Breast epithelium (tissue), 3 donors: ENCODE data around the gene SAT1.

Experiments
- CTCF ChIP-seq, 3 donors: fragments of 450-650 bp; IDR thresholded peaks; one replicate each; pipeline ENCODE4 v1.5.1; 2016 to 2017; ENCODE audit warnings: antibody characterized with exemption in 3 of 3, mild to moderate bottlenecking in 3 of 3, moderate library complexity in 3 of 3
- POLR2A ChIP-seq: fragments of 450-650 bp; IDR thresholded peaks from one replicate; pipeline ENCODE4 v1.6.1; 2016; ENCODE audit warnings: antibody characterized with exemption, mild to moderate bottlenecking, moderate library complexity
- POLR2AphosphoS5 ChIP-seq, 3 donors: sonication (generic); formaldehyde crosslinking; IDR thresholded peaks; one replicate each; pipeline ENCODE4 v1.6.1; 2017; ENCODE audit warnings: antibody characterized with exemption in 3 of 3

- no peak for TF ChIP-seq CTCF (IDR thresholded peaks at IDR 0.05)
- TF ChIP-seq POLR2A, result no peak
- TF ChIP-seq POLR2AphosphoS5 (IDR thresholded peaks at IDR 0.05), result no peak
These were observed 33.4 kb upstream of the SAT1 start for GRCh38 chrX:23749576-23749975.
